ENCODE measurements around the gene ARHGEF39.

DNA sequence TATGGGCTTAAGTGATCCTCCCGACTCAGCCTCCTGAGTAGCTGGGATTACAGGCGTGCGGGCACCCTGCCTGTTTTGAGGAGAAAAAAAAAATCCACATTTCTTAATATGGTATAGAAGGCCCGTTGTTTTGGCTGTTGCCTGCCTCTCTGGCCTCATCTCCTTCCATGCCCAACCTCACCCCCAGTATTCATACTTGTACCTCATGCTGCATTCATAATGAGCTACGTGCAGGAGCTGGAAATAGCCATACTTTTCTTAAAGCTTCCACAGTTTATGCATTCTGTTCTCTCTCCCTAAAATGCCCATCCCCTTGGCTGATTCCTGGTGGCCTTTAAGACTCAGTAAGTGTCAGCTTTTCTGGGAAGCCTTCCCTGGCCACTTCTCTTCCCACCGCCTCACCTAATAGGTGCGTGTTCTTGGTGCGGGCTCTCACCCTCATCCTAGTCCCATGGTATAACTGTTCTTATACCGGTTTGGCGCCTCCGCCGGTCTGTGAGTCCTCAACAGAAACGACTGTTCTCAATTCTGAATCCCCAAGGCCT, 26.8 kb upstream of the ARHGEF39 start:
- TF ChIP-seq, protein P1, sequence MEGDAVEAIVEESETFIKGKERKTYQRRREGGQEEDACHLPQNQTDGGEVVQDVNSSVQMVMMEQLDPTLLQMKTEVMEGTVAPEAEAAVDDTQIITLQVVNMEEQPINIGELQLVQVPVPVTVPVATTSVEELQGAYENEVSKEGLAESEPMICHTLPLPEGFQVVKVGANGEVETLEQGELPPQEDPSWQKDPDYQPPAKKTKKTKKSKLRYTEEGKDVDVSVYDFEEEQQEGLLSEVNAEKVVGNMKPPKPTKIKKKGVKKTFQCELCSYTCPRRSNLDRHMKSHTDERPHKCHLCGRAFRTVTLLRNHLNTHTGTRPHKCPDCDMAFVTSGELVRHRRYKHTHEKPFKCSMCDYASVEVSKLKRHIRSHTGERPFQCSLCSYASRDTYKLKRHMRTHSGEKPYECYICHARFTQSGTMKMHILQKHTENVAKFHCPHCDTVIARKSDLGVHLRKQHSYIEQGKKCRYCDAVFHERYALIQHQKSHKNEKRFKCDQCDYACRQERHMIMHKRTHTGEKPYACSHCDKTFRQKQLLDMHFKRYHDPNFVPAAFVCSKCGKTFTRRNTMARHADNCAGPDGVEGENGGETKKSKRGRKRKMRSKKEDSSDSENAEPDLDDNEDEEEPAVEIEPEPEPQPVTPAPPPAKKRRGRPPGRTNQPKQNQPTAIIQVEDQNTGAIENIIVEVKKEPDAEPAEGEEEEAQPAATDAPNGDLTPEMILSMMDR (IDR thresholded peaks at IDR 0.05), result peak in 1 of 4 experiments; percentile 9
- peak in 3 of 4 donors; percentile 11 to 63 (median 57) for TF ChIP-seq POLR2AphosphoS5 (IDR thresholded peaks at IDR 0.05)
- TF ChIP-seq POLR2A (IDR thresholded peaks at IDR 0.05), result no peak
- peak in 3 of 4 donors; percentile 27 to 79 (median 50) for TF ChIP-seq EP300 (IDR thresholded peaks at IDR 0.05)

Data from sigmoid colon (tissue), 4 donors.